GM19467 (cell line): Measurements from ENCODE around the gene NR2F1.
A peak's percentile ranks its signal among the peaks of the same experiment; 100 is the strongest.

Experiments
- ATAC-seq: cut with Tn5 transposase; IDR thresholded peaks from one replicate; pipeline ENCODE4 v1.9.1; 2021; ENCODE audit warnings: mild to moderate bottlenecking, moderate library complexity; ENCODE audit not compliant: unreplicated experiment

Gene NR2F1

DNA sequence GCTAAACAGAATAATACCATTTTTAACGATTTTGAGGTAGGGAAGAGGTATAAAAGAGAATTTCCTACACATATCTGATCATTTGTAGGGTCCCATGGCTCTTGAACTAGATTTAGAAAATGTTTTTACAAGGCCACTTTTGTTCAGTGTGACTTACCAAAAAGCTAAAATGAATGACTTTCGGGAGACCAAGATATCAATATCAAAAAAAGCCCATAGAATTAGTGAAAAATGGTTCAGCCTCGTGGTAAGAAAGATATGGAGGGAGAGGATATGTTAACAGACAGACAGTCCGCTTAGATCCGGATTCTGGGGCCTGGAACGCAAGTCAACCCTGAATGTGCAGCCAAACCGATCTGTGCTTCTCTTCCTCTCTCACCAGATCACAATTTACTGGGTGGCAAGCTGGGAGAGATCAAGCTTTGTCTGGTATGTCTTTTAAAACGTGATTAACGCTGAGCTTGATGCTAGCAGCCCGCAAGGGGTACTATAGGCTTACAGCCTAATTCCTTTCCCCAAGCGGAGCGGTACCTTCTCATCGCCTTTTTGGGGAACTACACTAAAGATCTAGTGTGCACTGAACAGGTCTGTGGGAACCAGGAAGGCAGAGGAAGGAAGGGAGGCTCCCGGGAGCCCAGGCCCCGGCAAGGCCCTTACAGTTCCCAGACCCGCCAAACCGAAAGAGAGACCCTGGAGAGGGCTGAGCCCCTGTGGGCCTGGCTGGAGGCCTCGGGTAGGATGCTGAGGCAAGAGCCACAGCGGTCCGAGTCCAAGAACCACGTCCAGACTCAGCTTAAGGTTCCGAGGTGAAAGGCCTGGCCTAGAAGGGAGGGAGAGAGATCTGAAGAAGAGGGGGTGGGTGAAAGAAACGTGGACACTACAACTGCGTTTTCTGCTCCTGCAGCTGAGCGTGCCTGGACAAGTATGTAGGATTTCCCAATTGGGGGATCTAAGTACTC lies 4.9 kb upstream of the NR2F1 start:
- ATAC-seq = no peak

DNA sequence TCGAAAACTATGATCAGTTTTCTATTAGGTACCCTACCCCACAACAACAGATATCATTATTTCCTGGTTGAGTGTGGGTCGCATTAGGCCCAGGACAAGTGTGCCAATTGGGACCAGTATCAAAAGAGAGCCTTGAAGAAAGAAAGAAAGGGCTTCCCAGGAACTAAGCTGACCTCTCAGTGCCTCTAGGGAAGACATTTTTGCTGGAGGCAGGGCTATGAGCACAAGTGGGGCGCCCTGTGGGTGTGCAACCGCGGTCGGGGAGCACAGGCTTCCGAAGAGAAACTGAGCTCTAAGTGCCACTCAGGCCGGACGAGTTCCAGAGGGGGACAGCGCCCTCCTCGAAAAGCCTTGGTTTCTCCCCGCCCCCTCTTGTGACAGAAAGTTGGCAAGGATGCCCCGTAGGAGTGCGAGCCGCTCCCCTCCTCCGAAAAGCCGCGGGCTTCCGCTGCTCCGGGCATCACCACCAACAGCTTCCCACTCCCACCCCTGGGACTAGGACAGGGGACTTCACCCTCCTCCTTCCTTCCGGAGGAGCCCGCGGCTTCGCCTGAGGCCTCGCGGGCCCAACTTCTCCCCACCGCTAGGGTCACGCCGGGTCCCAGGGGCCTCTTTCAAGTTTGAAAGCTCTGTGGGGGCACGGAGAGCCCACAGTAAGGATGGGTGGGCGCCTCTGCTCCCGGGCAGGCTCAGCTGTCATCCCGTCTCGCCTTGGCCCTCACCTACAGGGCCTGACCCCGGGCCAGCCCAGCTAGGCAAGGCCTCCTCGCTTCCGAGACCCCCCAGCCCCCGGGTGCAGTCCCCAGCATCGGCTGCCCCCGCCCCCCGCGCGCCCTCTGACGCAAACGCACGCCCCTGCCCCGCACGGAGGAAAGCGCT lies 4.0 kb upstream of the NR2F1 start:
- ATAC-seq = no peak

DNA sequence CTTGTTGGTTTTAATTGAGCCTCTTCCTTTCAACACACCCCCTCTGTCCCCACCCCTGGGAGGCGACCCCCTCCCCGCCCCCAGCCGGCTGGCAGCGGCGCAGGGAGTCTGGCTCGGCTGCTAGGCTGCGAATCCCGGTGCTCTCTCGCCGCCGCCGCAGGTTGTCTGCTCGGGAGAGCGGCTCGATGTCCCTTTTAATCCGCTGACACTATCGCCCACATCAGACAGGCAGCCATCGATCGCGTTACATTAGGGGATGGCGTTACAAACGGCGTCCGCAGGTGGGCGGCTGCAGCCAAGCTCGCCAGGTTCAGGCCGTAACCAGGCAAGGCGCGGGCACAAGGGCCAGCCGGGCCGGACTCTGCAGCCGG lies 3.3 kb upstream of the NR2F1 start:
- no peak for ATAC-seq

DNA sequence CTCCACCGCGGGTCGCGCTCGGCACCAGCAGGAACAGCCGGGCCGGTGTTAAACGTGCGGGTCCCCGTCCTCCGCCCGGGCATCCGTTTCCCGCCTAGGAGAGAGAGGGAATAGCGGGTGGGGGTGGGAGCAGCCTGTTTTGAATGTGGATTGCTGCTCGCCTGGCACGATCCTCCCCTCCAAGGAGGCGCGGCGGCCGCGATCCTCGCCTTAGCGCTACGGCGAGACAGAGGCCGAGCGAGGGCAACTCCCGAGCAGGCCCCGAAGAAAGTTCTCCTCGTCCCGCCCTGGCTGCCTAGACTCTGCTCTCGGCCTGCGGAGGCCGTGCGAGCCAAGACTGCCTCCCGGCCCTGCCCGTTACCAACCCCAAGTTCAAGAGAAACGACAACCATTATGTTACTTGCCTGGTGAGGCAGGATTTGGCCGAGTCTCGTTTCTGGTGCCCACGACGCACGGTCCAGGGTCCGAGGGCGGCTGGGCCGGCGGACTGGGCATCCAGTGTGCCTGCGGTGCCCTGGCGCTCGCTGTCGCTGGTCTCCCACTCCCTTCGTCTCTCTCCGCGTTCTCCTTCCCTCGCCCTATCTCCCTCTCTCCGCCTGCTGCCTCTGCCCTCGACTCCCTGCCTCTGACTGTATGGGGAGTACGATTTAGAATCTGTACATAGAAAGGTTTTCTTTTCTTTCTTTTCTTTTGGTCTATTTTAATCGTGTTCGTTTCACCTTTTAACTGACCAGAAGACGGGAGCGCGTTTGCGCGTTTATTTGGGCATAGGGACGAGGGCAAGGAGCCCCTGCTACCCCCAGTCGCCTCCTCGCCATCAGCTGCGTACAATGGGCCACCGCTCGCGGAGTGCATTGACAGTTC lies 2.7 kb upstream of the NR2F1 start:
- ATAC-seq = no peak

DNA sequence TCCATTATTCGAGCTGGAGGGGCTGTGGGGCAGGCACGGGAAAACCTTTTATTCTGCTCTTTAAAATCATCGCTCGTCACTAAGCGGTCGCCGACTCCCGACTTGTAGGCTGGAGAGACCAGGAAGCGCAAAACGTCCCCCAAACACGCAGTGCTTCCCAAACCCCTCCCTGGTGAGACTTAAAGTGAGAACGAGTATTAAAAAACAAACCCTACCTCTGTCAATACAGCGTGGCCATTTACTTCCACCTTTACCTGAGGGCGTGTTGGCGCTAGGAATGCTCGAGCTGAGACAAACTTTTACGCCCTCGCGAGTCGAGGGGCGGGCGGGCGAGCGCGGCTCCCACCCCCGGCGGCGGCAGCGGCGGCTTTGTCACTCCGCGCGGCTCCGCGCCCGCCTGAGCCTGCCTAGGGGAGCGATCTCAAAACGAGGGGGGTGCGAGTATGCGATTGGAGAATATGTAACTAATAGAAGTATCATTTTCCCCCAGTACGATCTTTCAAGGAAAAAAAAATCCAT lies 2.0 kb upstream of the NR2F1 start, which contains the start of gene NR2F1-AS1:
TSS of gene NR2F1-AS1 (minus strand) at position 293 of the 519 bp plus-strand sequence.
- peak; percentile 18 for ATAC-seq

DNA sequence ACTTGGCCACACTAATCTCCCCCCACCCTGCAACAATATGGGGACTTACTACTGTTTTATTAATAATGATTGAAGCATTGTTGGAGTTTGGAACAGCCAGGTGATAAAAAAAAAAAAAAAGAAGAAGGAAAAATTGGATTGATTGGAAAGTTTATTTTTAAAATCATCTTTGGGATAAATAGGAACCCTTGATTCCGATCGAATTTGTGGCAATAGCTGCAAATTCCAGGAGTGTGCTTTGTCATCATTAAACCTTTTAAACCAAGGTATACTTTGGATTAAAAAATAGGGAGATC lies 907 bp upstream of the NR2F1 start:
- ATAC-seq = no peak

DNA sequence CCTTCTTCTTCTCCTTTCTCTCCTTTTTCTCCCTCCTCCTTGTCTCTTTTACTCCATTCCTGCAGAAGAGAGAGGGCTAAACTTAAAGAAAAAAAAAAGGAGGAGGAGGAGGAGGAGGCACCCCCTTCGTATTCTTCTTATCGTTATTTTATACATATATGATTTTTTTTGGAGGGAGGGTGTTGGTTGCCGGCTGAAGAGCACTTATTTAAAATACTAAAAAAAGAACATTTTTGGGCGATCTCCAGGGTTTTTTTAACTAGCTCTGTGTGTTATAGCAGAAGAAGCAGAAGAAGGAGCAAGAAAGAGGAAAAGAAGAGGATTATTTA lies 381 bp downstream of the NR2F1 start:
- no peak for ATAC-seq

DNA sequence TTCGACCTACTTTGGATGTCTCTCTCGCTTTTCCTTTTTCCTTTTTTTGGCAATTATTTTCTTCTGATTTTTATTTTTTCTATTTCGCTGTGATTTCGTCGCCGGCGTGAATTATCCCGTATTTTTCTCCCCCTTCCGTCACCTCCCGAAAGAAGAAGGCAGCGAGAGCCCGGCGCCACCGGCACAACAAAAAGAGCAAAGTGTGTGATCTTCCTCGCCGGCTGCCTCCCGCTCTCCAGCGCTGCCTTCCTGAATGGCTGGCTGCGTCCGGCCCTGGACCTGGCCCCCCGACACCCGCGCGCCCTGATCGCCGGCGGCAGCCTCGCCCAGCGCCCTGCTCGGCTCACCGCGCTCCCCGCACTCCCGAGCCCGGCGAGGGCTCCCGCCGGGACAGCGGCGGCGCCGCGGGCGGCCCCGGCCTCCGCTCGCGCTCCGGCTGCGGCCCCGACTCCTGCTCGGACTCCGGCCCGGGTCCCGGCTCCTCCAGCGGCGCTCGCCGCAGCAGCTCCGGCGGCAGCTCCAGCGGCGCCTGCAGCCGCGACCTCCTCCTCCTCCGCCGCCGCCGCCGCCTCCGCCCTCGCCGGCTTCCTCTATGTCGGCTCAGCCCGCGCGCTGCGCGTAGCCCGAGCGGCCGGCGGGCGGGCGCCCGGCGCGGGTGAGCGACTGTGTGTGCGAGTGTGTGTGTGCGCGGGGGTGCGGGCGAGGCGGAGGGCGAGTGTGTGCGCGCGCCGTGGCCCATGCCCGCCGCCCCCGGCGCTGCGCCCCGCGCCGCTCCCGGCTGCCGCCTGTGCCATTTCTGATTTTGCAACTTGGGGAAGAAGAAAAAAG lies 960 bp downstream of the NR2F1 start:
- peak; percentile 35 for ATAC-seq

DNA sequence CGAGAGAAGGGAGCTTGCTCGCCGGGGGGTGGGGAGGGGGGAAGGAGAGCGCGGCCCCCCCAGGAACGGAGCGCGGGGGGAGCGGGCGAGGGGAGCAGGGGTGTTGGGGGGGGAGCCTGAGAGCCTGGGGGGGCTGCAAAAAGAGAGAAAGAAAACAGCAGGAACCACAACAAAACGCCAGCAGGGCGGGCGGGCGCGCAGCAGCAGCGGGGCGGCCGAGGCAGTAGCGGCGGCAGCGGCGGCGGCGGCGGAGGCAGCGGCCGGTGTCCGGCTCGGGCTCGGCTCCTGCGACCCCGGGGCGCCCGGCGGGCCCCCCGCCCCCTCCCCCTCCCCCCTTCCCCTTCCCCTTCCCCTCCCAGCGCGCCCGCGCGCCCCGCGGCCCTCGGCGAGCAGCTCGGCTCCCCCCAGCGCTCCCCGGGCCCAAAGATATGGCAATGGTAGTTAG lies 1.6 kb downstream of the NR2F1 start:
- no peak for ATAC-seq

DNA sequence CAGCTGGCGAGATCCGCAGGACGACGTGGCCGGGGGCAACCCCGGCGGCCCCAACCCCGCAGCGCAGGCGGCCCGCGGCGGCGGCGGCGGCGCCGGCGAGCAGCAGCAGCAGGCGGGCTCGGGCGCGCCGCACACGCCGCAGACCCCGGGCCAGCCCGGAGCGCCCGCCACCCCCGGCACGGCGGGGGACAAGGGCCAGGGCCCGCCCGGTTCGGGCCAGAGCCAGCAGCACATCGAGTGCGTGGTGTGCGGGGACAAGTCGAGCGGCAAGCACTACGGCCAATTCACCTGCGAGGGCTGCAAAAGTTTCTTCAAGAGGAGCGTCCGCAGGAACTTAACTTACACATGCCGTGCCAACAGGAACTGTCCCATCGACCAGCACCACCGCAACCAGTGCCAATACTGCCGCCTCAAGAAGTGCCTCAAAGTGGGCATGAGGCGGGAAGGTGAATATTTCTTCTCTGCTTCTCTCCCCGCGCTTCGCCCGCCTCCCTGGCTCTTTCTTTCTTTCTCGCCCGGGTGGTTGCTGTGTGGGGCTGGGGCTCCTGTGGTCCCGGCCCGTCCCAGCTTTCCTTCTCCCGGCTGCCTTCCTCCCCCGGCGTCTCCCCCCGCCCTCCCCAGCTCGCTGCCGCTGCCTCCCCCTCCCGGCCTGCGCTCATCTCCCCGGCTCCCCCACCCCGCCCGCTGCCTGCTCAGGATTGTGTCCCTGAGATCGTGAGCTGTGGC lies 2.2 kb downstream of the NR2F1 start:
- ATAC-seq = no peak

DNA sequence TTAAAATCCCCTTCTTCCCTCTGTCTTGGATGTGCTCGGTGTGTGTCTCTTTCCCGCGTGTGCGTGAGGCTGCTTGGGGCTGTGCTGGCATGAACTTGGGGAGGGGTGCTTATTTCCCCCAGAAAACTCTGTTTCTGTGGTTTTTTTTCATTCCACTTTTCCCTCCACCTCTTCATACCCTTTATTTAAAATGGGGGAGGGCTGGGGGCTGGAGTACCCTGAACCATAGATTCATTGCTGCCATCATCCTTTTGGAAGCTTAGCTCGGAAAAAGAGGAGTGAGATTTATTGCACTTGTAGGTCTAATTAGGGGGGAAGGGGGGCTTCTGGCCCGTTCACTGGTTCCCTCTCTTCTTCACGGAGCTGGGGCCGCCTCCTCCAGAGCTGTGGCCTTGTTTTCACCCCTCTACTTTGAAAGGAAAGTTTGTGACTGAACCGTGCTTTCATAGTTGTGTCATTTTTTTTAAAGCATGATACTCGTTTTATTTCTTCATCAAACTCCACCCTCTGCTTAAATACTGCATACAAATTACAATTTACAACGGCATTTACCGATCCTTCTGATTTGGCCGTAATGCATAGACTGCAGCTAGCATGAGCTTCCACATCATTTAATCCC lies 2.9 kb downstream of the NR2F1 start:
- no peak for ATAC-seq

DNA sequence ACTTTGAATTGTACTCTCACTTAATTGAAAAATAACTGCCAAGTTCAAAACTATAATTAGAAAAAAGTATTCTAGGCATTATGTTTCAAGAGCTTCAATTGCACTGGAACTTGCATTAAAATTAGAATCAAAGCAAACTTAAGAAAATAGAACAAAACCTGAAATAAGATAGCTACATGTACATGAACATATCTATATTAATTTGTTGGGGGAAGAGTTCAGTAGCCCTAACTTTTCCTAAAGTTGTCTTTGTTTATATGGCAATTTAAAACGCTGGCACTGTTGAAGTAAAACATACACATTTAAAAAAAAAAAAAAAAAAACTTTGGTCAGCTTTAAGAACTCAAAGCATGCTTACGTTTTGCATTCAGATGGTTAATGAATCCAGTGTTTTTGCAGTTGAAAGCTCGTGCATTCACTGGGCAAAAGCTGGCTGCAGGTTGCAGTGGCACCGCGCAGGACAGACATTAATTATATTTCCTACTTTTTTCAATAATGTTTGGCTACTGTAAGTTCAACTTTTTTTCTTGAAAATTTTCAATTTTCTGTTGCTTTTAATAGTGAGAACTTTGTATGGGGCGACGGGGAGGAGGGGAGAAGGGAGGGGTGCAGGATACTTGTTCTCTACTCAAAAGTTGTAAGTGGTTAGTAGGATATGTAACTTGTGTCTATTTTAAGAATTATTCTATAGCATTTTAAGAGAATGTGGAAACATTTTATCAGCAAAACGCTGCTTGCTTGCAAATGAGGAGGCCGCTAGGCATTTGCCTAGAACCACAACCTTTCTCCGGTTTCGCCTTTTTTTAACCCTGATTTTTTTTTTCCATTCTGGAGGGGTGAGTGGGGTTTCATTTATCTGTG lies 3.9 kb downstream of the NR2F1 start:
- ATAC-seq = no peak

DNA sequence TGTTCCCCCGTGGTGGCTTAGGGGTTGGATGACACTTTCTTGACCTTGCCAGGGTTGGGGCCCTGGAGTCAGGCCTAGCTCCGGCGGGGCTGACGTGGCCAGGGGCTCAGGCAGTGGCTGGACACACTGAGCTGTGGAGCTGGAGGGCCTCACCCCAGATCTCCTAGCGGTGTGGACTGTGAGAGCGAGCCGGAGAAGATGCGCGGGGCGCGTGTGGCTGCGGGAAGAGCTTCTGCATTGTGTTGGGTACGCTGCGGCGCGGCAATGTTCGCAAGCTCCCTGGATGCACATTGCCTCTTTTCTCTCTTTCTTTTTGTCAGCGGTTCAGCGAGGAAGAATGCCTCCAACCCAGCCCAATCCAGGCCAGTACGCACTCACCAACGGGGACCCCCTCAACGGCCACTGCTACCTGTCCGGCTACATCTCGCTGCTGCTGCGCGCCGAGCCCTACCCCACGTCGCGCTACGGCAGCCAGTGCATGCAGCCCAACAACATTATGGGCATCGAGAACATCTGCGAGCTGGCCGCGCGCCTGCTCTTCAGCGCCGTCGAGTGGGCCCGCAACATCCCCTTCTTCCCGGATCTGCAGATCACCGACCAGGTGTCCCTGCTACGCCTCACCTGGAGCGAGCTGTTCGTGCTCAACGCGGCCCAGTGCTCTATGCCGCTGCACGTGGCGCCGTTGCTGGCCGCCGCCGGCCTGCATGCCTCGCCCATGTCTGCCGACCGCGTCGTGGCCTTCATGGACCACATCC lies 4.8 kb downstream of the NR2F1 start:
- ATAC-seq = no peak

DNA sequence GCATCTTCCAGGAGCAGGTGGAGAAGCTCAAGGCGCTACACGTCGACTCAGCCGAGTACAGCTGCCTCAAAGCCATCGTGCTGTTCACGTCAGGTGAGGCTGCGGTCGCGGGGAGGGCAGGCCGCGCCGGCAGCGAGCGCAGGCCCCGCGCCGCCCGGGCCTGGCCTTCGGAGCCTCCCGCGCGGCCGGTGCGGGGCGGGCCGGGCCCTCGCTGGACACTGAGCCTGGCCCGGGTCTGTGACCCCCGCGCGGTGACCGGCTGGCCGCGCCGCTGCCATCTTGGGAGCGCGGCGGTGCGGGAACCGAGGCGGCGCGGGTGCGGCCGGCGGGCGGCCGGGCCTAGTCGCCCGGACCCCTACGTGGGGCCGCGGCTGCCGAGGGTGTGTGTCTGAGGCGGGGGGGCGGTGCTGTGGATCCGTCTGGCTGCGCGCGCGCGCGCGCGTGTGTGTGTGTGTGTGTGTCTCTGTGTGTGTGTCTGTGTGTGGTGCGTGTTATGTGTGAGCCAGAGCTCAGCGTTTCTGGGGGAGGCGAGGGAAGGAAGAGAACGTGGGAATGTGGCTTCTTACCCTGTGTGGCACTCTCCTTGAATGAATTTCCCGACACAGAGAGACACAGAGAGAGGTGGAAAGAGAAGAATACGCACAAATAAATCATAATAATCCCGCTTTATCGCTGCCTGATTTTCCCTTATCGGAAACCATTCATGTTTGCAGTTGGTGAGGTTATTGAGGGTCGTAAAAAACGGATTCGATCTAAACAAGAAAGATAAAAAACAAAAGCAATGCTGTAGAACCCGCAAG lies 5.5 kb downstream of the NR2F1 start:
- ATAC-seq = no peak

DNA sequence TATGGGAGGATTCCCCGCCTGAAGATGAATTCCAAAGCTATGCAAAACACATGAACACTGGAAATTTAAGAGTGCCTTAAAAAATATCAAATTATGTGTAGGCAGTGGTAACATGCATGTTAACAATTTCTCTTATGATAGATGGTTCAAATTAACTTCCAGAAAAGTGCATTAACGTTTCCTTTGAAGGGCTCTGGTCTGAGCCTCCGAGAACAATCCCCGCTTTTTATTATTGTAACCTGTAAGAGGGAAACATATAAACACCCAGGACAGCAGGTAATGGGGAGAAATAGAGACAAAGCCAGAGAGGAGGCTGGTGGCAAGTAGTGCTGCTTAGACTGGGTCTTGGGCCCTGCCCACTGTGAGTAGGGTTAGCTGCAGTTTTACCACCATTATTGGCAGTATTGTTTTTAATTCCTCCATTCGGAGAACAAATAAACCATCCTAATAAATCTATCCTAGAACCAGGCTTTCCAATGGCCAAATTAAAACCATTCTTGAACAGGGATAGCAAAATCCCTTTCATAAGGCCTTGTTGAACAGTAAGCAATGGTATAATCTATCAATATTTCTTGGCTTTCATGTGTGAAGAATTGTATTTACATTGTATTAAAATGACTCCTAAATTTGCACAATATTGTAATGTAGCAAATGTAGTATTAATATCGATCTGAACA lies 6.3 kb downstream of the NR2F1 start:
- no peak for ATAC-seq

DNA sequence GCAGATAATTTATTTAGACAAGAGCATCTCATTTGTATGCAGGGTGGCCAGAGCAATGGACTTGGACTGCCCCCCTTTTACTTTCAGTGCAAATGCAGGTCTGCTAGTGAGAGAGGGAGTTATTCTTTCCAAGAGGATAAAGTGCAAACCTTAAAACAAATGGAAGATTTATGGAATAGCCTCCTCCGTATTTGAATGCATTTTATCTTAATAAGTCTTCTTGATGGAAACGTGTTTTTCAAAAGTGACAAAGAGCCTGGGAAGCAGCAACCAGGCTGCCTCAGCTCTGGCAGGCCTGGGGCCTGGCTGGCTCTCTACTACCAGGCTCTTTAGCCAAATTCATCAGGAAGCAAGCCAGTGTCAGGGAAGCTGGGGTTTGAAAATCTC lies 6.8 kb downstream of the NR2F1 start:
- ATAC-seq = no peak
